Bone marrow (tissue), 2 donors: ENCODE measurements around the gene ENO4.

Experiments used
- DNase-seq, 2 donors: peaks; one replicate each; lab custom pipeline; 2025; lab: John Stamatoyannopoulos, UW

The ENO4 gene

DNA sequence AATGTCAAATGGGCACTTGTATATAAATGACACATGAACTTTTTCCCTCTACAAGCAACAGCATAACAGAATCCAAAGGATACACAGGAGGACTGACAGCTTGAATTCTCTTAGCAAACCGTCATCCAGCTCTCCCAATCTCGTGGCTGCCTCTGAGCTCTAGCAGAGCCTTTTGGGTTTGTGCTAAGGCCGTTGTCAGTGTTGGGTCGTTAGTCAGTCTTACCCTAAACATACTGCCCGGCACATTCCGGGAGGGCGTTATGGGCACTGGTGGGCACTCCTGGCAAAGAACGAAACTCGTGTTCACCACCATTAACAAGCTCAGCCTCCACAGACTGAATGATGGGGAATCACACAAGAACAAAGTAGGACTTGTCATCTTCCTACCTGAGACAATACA, 19.6 kb upstream of the ENO4 start:
- DNase-seq, result no peak

DNA sequence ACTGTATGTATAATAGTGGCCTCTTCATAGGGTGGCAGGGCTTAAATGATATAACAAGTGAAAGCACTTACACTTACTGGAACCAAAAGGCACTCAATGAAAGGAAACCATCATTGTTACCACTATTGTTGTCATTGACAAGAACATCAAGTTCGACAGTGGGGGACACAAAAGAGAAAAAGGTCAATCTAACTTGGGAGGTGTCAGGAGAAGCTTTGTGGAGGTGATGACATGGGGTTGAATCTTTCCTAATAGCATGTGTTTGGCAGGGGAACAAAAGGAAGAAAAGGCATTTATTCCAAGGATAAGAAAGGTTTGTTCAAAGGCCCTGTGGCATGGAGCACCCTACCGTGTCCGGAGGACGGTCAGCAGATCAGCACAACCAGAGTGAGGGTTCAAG, 18.2 kb upstream of the ENO4 start:
- no peak for DNase-seq

GRCh38 chr10:116831790-116832189, 17.5 kb upstream of the ENO4 start:
- no peak for DNase-seq

- DNase-seq, result no peak
These were observed 15.0 kb upstream of the ENO4 start for GRCh38 chr10:116833986-116834985.

- DNase-seq, result no peak
These were observed 13.6 kb upstream of the ENO4 start for GRCh38 chr10:116835658-116836057.

DNA sequence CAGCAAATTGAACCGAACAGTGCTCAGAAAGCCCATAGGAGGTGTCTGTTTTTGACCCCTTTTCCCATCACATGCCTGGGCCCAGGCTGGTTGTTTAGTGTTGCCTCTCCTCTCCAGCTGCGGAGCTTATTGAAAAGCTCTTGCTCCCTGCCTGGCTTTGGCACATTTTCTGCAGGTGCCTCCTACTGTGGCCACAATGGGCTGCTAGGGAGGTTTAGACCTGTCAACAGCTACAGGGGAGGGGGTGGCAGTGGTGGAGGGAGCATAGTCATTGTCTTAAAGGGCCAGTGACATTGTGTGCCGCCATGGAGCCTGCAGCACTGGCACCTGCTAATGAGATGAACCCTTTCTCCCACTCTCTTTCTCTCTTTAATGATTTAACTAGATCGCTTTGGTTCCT, 13.2 kb upstream of the ENO4 start:
- no peak for DNase-seq

GRCh38 chr10:116836902-116837523, 12.3 kb upstream of the ENO4 start:
- DNase-seq, result no peak

DNA sequence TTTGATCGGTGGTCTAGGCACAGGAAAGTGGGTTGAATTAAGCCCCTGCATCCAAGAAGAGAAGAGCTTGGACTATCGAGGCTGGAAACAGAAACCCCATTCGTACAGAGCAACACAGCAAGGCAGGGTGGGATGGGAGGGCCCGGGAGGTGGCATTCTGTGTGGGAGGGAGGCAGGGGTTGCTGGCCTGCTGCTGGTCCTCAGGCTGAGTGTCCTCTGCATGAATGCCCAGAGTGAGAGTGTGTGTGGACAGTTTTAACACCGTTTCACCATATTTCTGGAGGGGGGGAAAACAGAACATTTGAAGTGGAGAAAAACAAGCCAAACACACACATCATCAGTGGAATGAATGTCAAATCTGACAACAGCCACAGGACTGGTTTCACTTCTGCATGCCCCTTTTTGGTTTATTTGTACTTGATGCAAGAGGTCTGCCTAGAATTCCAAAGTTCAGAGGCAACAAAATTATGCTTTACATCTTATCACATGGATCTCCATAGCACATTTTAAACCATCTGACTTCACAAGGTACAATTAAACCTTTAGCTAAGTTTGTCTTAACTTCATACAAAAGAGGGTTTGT, 11.1 kb upstream of the ENO4 start:
- DNase-seq, result no peak

GRCh38 chr10:116840389-116841075, 8.8 kb upstream of the ENO4 start:
- DNase-seq, result no peak

DNA sequence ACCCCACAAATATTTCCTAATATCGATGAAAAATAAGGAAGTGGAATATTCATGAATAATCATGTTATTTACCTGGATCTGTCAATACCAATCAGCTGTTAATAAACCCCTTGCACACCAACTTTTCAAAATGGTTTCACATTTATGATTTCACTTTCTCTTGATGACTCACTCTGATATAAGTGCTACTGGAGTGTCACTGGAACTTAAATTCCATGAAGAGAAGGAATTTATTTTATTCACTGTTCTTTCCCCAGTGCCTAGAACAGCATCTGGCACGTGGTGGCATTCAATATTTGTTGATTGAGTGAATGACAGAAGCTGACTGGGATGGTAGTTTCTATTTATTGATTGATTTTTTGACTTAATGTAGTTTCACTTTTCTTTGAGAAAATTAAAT, 3.5 kb upstream of the ENO4 start:
- DNase-seq, result no peak

- no peak for DNase-seq
These were observed 1.0 kb upstream of the ENO4 start for GRCh38 chr10:116848032-116848943.

- DNase-seq, result no peak
These were observed 403 bp upstream of the ENO4 start for GRCh38 chr10:116848944-116849247.

- no peak for DNase-seq
These were observed 836 bp downstream of the ENO4 start for GRCh38 chr10:116850058-116850611.

- no peak for DNase-seq
These were observed 2.9 kb downstream of the ENO4 start for GRCh38 chr10:116852246-116852645.

DNA sequence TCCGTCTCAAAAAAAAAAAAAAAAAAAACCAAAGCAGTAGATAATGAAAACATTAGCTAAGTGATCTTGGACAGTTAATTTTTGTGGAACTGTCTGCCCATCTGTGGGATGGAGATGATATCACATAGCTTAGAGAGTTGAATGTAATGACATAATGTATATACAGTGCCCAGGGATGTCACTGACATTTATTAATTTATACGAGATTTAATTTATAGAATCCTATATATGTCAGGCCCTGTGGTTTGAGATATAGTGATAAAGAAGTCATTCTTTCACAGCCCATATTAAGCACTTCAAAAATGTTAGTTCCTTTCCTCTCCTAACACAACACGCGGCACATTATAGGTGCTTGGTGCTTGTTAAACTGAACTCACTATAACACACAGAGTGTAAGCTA, 4.0 kb downstream of the ENO4 start:
- DNase-seq, result no peak

GRCh38 chr10:116853701-116854100, 4.4 kb downstream of the ENO4 start:
- no peak for DNase-seq

DNA sequence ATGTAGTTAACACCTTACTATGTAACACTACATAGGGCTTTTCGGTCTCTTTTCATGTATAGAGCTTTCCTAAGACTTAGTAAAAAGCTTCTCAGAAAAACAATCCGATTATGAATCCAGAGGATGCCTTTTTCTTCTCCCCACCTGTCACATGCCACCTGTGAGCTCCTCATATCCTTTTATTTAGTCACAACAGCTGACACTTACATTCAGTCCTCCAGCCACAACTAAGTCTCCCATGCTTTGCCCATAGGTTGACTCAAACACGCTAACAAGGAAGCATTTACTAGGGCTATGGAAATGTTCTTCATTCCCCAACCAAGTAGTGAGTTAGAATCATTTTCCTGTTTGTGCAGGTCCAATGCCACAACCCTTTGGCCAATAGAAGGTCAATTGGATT, 7.9 kb downstream of the ENO4 start:
- DNase-seq, result no peak

- DNase-seq, result no peak
These were observed 12.5 kb downstream of the ENO4 start for GRCh38 chr10:116861796-116862195.

DNA sequence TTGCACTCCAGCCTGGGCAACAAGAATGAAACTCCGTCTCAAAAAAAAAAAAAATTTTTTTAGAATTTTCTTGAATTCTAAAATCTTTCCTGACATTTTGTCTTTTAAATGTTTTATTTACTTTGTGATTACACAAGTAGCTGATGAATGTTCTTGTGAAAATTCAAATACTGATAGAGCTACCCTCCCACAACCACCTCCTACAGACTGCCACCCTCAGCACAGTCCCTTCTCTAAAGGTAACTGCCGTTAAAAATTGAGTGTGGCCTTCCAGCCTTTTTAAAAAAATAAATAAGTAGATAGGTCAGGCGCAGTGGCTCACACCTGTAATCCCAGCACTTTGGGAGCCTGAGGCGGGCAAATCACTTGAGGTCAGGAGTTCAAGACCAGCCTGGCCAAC, 15.1 kb downstream of the ENO4 start:
- no peak for DNase-seq

GRCh38 chr10:116866066-116866465, 16.8 kb downstream of the ENO4 start:
- no peak for DNase-seq

DNA sequence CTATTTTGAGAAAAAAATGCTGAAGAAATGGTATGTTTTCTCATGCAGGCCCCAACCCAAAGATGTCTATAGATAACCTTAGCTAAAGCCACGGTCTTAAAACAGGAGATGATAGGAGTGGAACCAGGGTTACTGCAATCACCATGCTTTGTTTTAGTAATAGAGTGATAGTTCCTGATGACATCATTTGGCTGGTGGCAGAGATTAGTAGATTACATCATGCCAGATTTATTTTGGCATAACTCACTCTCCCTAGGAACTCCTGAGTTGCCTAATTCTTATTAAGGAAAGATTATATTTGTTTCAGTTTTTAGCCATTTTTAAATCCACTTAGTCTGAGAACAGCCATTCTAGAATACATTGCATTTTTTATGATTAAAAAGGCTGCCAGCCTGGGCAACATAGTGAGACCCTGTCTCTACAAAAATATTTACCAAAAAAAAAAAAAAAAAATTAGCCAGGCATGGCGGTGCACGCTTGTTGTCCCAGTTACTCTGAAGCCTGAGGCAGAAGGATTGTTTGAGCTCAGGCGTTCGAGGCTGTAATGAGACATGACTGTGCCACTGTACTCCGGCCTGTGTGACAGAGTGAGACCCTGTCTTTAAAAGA, 17.8 kb downstream of the ENO4 start:
- DNase-seq, result no peak
